Vagina (tissue), 2 donors: ENCODE data around the gene ACYP2. TPM values are rescaled to one million over a fixed set of nuclear protein-coding genes. Genes with fewer than 3 reads are reported as not detected.

Experiments used
- DNase-seq, 2 donors: peaks; one replicate each; pipeline ENCODE4 v3.0.0-alpha.2; 2017; ENCODE audit errors: extremely low spot score in 2 of 2
- H3K27ac ChIP-seq: fragments of 200-600 bp; sonication (generic); one replicate; pipeline ENCODE4 v1.5.1; 2019
- H3K27me3 ChIP-seq: fragments of 200-600 bp; sonication (generic); one replicate; pipeline ENCODE4 v1.5.1; 2019
- H3K36me3 ChIP-seq, 2 donors: fragments of 200-600 bp; sonication (generic); one replicate each; pipeline ENCODE4 v1.5.1; 2017 to 2019
- H3K4me1 ChIP-seq: fragments of 200-600 bp; sonication (generic); one replicate; pipeline ENCODE4 v1.5.1; 2019
- H3K4me3 ChIP-seq, 2 donors: fragments of 200-600 bp; sonication (generic); 1 replicate in 1 of 2; 2 replicates in 1 of 2; pipeline ENCODE4 v1.5.1; 2016 to 2019
- H3K9me3 ChIP-seq: fragments of 200-600 bp; sonication (generic); one replicate; pipeline ENCODE4 v1.5.1; 2019
- POLR2A ChIP-seq, 2 donors: fragments of 450-650 bp; IDR thresholded peaks; one replicate each; pipeline ENCODE4 v1.6.1; 2017; ENCODE audit warnings: antibody characterized with exemption in 2 of 2, mild to moderate bottlenecking in 2 of 2, moderate library complexity in 2 of 2
- POLR2AphosphoS5 ChIP-seq, 2 donors: sonication (generic); formaldehyde crosslinking; IDR thresholded peaks; one replicate each; pipeline ENCODE4 v1.9.0; 2017; ENCODE audit warnings: antibody characterized with exemption in 2 of 2, mild to moderate bottlenecking in 2 of 2, low read depth in 1 of 2; ENCODE audit not compliant: insufficient read depth in 1 of 2
- intact Hi-C: fragments of 100-400 bp; cut with DNase I; formaldehyde crosslinking; loops from one replicate; pipeline ENCODE4 v1.15.1; 2023
- total RNA-seq: library from RNA; depleted of rRNA; stranded (reverse); fragments of >200 nt; gene quantifications from one replicate; pipeline ENCODE4 v1.2.3, GENCODE V29; 2016
- TF ChIP-seq, protein P1 (sequence below), 3 experiments: fragments of 450-650 bp in 2 of 3; fragments of 200-600 bp in 1 of 3; sonication (generic) in 1 of 3; IDR thresholded peaks; one replicate each; pipeline ENCODE4 v1.5.1; 2017 to 2019; ENCODE audit warnings: antibody characterized with exemption in 3 of 3, mild to moderate bottlenecking in 2 of 3, moderate library complexity in 2 of 3

ACYP2 gene
- total RNA-seq, 1 donor from 2014 or later = 10.8 TPM

DNA sequence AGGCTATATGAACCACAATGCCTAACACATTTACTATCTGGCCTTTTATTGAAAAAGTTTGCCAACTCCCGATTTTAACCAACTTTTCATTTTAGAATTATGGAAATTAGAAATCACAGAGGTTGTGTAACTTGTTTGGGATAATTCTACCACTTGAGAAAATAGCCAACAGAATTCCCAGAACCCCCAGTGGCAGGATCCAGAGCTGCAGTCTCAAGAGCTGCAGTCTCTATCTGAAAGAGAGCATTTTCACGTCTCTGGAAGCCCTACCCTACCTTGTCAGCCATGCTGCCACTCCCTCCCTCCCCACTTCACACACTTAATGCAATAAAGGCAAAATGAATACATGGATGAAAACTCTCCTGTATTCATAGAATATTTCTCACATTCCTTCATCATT lies 164.0 kb downstream of the ACYP2 start:
- no peak overlapping the region for H3K27ac ChIP-seq
- no peak for DNase-seq
- TF ChIP-seq, protein P1, sequence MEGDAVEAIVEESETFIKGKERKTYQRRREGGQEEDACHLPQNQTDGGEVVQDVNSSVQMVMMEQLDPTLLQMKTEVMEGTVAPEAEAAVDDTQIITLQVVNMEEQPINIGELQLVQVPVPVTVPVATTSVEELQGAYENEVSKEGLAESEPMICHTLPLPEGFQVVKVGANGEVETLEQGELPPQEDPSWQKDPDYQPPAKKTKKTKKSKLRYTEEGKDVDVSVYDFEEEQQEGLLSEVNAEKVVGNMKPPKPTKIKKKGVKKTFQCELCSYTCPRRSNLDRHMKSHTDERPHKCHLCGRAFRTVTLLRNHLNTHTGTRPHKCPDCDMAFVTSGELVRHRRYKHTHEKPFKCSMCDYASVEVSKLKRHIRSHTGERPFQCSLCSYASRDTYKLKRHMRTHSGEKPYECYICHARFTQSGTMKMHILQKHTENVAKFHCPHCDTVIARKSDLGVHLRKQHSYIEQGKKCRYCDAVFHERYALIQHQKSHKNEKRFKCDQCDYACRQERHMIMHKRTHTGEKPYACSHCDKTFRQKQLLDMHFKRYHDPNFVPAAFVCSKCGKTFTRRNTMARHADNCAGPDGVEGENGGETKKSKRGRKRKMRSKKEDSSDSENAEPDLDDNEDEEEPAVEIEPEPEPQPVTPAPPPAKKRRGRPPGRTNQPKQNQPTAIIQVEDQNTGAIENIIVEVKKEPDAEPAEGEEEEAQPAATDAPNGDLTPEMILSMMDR (IDR thresholded peaks at IDR 0.05) = no peak
- no peak for TF ChIP-seq POLR2AphosphoS5 (IDR thresholded peaks at IDR 0.05; ENCODE audit: insufficient read depth in 1 of 2, low read depth in 1 of 2)

DNA sequence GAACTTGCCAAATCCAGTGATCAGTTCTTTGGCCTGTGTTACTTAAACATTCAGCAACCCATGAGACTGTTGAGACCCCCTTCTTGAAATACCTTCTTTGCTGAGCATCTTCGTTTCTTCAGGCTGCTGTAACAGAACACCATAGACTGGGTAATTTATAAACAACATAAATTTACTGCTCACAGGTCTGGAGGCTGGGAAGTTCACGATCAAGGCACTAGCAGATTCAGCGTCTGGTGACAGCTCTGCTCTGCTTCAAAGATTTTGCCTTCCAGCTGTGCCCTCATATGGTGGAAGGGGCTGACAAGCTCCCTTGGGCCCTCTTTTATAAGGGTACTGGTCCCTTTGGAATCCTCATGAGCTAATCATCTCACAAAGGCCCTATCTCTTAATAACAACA lies 169.4 kb downstream of the ACYP2 start:
- H3K4me3 ChIP-seq = no peak overlapping the region
- no peaks in the 10 kb centered on the region for H3K27me3 ChIP-seq
- H3K27ac ChIP-seq = no peak overlapping the region
- no peaks in the 10 kb centered on the region for H3K4me1 ChIP-seq
- TF ChIP-seq, protein P1 (IDR thresholded peaks at IDR 0.05) = no peak
- TF ChIP-seq POLR2AphosphoS5 (IDR thresholded peaks at IDR 0.05; ENCODE audit: insufficient read depth in 1 of 2, low read depth in 1 of 2) (no peak), POLR2A (IDR thresholded peaks at IDR 0.05) (no peak)
- no peaks in the 10 kb centered on the region for H3K9me3 ChIP-seq
- DNase-seq = no peak
- H3K36me3 ChIP-seq = no peaks in the 10 kb centered on the region
- intact Hi-C loops = no loop called here

More for the DNA sequence above, 164.0 kb downstream of the ACYP2 start:
- H3K36me3 ChIP-seq = no peaks in the 10 kb centered on the region
- H3K9me3 ChIP-seq = no peaks in the 10 kb centered on the region
- H3K4me3 ChIP-seq = no peak overlapping the region
- H3K27me3 ChIP-seq = no peaks in the 10 kb centered on the region
- no peaks in the 10 kb centered on the region for H3K4me1 ChIP-seq
- intact Hi-C loops = no loop called here

DNA sequence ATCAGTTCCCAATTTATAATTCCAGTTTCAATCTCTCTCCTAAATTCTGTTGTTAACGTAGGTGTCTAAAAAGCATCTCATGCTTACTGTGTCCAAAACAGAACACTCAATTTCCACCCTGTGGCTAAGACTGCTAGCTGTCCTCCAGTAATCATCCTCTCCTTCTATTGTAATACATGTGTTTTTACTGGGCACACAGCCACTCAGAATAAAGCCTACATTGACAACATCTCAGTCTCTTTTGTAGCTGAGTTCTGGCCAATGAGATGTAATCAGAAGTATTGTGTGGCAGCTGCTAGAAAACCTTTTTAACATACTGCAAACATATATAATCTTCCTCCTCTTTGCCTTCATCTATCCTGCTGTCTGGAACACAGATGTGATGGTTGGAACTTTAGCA lies 170.0 kb downstream of the ACYP2 start:
- Histone ChIP-seq H3K4me1 (no peaks in the 10 kb centered on the region), H3K9me3 (no peaks in the 10 kb centered on the region), H3K27ac (no peak overlapping the region), H3K27me3 (no peaks in the 10 kb centered on the region), H3K4me3 (no peak overlapping the region), H3K36me3 (no peaks in the 10 kb centered on the region)
- no peak for DNase-seq
- TF ChIP-seq POLR2A (IDR thresholded peaks at IDR 0.05) (no peak), POLR2AphosphoS5 (IDR thresholded peaks at IDR 0.05; ENCODE audit: insufficient read depth in 1 of 2, low read depth in 1 of 2) (no peak)
- TF ChIP-seq, protein P1 (IDR thresholded peaks at IDR 0.05) = no peak
- intact Hi-C loops = no loop called here

DNA sequence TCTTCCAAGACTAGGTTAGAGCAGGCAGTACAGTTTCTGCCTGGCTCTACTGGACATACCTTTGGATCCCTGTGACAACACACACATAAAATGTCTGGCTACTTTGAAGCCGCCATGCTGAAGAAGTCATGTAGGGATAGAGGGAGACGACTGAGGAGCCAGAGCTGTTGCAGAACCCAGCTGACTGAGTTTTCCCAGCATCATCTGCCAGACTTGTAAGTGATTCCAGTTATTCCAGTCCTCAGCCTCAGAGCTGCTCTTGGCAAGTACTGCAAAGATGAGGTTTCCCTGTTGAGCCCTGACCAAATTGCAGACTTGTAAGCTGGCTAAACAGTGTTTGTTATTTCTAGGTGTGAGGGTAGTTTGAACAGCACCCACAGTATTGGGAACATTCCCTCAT lies 172.1 kb downstream of the ACYP2 start:
- TF ChIP-seq POLR2AphosphoS5 (IDR thresholded peaks at IDR 0.05; ENCODE audit: insufficient read depth in 1 of 2, low read depth in 1 of 2) = no peak
- no peak for TF ChIP-seq POLR2A (IDR thresholded peaks at IDR 0.05)
- TF ChIP-seq, protein P1 (IDR thresholded peaks at IDR 0.05) = no peak
- no peaks in the 10 kb centered on the region for H3K9me3 ChIP-seq
- H3K4me1 ChIP-seq = no peaks in the 10 kb centered on the region
- no peak overlapping the region for H3K4me3 ChIP-seq
- DNase-seq = no peak
- intact Hi-C loops = no loop called here
- H3K36me3 ChIP-seq = no peaks in the 10 kb centered on the region
- no peak overlapping the region for H3K27ac ChIP-seq
- H3K27me3 ChIP-seq = no peaks in the 10 kb centered on the region

DNA sequence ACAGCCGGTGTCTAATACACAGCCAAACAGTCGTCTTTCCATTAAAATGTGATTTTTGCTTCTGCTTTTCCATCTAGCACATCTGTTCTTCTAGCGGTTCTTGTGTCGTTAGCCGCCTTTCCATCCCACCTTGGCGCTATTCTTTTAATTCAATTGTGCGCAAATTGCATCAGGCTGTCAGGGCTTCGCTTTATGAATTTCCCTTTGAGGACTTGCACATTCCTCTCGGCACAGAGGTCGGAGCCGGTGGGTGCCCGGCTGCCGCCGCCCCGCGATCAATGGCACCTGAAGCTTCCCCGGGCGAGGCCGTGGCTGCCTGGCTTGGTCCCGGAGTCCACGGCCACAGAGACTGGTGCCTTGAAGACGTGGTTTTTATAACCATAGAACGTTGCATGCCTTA lies 174.5 kb downstream of the ACYP2 start:
- Histone ChIP-seq H3K9me3 (no peaks in the 10 kb centered on the region), H3K36me3 (no peaks in the 10 kb centered on the region), H3K4me1 (no peaks in the 10 kb centered on the region), H3K27ac (no peak overlapping the region), H3K27me3 (no peaks in the 10 kb centered on the region), H3K4me3 (no peak overlapping the region)
- no peak for DNase-seq
- intact Hi-C loops = no loop called here
- no peak for TF ChIP-seq POLR2AphosphoS5 (IDR thresholded peaks at IDR 0.05; ENCODE audit: insufficient read depth in 1 of 2, low read depth in 1 of 2)
- TF ChIP-seq POLR2A (IDR thresholded peaks at IDR 0.05) = no peak
- TF ChIP-seq, protein P1 (IDR thresholded peaks at IDR 0.05) = no peak
